NCI-H524 treated with DMSO at 0.1 percent for 48 hours (cell line): ENCODE results near the gene ZNF384.

ENCODE experiments used
- DNase-seq: peaks from one replicate; lab custom pipeline; 2025; lab: John Stamatoyannopoulos, UW

The ZNF384 gene

GRCh38 chr12:6699259-6699988, 10.2 kb upstream of the ZNF384 start:
- no peak for DNase-seq

DNA sequence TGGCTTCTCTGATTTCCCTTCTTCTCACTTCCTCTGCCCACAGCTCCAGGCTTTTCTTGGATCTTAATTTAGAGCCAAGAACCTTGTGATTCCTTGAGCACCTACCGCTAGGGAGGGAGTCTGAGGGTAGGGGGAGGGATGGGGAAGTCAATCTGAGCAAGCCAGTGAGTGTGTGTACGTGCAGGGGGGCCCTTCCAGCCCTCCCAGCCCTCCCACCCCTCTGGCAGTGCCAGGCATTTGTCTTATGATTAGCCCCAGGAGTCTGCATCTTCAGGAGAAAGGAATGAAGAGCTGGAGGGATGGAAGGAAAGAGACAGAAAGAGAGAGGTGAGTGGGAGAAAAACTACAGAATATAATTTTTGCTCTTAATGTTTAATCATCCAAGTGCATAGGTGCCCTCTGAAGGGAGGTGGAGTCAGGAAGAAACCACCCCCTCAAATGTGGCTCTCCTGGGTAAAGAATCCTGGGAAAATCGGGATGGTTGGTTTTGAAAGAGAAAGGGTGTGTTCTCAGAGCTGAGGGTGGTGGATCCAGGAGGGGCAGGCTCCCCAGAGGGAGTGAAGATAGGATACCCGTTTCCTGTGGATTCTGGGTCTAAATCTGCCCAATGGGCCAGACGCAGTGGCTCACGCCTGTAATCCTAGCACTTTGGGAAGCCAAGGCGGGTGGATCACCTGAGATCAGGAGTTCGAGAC, 9.3 kb upstream of the ZNF384 start:
- DNase-seq: no peak

GRCh38 chr12:6697584-6698351, 8.6 kb upstream of the ZNF384 start:
- DNase-seq: no peak

DNA sequence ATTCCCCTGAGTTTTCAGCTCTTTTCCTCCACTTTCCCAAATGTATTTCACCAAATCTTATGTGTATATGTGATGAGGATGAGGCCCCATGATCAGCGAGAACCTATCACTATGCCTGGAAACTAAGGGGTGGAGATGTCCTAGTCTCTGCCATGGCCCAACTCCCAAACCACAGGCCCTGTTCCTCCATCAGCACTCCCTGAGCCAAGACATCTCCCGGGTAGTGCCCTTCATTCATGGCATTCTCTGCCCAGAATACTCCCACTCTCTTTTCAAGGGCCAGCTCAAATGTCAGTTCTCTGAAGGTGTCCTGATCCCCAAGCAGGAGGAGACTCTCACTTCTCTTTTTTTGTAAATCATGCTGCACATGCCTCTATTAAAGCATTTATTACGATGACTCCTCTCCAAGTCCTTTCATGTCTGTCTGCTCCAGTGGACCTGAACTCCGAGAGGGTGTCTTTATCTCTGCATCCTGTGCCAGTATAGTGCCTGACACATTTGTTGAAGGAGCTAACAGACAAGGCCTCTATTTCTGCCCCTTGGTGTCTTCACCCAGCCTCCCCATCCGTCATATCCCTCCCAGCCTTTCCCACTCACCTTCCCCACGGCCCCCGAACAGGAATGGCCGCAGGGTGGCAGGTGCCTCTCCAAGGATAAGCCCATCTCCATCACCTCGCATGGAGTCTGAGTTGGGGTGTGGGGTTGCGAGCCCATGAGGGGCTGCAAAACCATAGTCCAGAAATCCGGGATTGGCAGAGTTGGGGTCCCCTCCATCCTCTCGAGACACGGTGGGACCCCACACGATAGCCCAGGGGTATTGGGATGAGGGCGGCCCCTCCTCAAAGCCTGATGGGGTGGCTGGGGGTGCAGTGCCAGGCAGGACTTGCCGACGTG, 7.8 kb upstream of the ZNF384 start:
- DNase-seq: no peak

GRCh38 chr12:6695313-6696045, 6.3 kb upstream of the ZNF384 start:
- DNase-seq: no peak

DNA sequence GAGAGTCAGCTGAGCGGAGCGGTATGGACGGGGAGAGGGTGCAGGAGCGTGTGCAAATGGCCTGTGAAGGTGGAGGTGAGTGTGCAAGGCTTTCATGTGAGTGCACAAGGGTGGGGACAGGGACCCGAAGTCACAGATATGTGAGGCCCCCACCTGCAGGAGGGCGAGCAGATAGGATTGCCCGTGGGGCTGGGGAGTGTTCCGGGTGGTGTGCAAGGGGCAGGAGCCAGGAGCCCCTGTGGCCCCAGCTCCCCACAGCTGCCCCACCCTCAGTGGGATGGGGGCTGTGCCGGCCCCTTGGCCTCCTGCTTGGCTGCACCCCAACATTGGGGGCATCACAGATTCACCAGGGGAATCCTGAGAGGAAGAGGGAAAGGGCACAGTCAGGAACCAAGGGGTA, 5.5 kb upstream of the ZNF384 start:
- no peak for DNase-seq

GRCh38 chr12:6693832-6694355, 4.7 kb upstream of the ZNF384 start:
- DNase-seq: no peak

GRCh38 chr12:6692888-6693287, 3.7 kb upstream of the ZNF384 start:
- no peak for DNase-seq

GRCh38 chr12:6691473-6691872, 2.3 kb upstream of the ZNF384 start:
- no peak for DNase-seq

DNA sequence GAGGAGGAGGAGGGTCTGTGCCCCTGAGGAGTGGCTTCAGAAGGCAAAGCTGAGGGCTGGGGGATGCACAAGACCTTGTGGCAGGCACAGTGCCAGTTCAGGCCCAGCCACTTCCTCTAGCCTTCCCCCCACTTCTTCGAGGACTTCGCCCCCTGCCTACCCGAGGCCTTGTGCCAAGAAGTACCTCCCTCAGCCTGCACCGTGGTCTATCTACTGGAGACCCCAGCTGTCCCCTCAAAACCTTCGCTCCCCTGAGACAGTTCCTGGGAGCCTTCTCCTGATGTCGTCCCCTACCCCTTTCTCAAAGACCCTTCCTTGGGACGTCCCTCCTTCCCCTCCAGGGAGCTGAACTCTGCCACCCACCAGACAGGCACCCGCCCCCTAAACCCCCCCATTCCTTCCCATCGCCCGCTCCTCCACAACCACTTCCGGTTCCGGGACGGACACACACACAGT, 604 bp downstream of the ZNF384 start:
- DNase-seq: peak; percentile 57

GRCh38 chr12:6685814-6686213, 3.4 kb downstream of the ZNF384 start:
- DNase-seq: no peak

GRCh38 chr12:6684609-6685008, 4.6 kb downstream of the ZNF384 start:
- DNase-seq: no peak

- DNase-seq: no peak
Observed at GRCh38 chr12:6676962-6677361, 12.2 kb downstream of the ZNF384 start.

GRCh38 chr12:6672143-6672542, 17.0 kb downstream of the ZNF384 start:
- DNase-seq: no peak

DNA sequence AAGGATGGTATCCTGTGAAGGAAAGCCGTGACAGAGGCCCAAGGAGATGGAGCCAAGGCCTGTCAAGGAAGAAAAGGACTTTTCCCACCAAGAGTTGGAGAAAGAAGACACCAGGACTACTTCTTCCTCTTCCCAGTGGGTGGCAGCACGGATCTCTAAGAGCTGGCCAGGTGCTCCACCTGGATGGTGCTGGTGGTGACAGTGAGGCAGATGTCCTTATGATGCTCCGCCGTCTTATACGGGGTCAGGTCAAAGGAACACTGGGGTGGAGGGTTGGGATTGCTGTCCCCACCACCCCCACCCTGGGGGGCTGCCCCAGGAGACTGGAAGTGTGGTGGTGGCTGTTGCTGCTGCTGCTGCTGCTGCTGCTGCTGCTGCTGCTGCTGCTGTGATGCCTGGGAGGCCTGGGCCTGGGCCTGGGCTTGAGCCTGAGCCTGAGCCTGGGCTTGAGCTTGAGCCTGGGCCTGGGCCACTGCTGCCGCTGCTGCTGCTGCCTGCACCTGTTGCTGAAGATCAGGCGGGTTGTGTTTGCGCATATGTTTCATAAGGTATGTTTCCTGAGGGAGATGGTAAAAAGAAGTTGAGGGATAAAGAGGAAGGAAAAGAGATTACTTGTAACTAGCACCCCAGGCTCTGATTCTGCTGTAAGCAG, 21.5 kb downstream of the ZNF384 start:
- DNase-seq: no peak

DNA sequence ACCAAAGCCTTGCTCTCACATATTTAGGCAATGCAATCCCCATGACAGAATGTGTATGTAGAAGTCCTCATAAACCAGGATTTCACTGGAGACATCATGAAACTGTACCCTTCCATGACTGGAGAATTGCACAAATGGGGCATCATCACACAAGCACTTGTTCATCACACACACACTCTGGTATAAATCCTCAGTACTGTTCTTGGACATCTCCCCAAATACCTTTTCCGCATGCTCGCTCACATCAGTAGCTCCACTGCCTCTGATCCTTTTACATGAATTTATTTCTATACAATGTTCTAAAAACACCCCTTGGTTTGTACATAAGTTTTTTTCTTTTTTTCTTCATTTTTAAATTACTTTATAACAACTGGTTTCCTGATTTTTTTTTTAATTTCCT, 23.0 kb downstream of the ZNF384 start:
- DNase-seq: no peak

DNA sequence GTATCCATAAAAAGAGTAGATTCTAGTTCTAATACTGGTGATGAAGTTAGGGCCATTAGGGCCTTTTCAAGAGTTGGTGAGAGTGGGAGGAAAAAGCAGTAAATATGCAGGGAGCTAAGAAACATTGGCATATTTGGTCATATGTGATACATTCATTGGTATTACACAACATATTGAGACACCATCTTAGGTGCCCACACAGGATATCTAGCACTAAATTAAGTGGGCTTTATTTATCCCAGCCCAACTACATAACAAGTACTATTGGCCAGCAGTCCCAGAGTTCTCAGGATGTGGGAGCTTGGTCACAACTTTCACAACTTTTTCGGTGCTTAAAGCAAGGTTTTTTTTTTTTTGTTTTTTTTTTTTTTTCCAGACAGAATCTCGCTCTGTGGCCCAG, 24.3 kb downstream of the ZNF384 start:
- DNase-seq: no peak

GRCh38 chr12:6662906-6663742, 26.1 kb downstream of the ZNF384 start, which contains the start of gene ING4:
Gene ING4, minus strand, starts transcription at chr12:6663119. Its CDS starts 18 bp downstream, at chr12:6663101.
- peak; percentile 94 for DNase-seq

- no peak for DNase-seq
Observed at GRCh38 chr12:6662602-6662905, 26.6 kb downstream of the ZNF384 start.

DNA sequence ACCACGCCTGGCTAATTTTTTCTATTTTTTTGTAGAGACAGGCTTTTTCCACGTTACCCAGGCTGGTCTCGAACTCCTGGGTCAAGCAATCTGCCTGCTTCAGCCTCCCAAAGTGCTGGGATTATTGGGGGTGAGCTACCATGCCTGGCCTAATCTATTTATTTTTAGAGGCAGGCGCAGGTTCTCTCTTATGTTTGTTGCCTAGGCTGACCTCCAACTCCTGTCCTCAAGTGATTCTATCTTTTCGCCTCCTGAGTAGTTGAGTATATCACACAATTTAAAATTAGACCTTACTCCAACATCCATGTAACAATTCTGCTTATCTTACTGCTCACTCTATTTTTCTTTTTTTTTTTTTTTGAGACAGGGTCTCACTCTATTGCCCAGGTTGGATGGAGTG, 35.2 kb downstream of the ZNF384 start:
- no peak for DNase-seq
